Heart right ventricle (tissue), 16 donors: ENCODE data around the gene UROS. TPM values are rescaled to one million over a fixed set of nuclear protein-coding genes. Genes with fewer than 3 reads are reported as not detected.

ENCODE experiments used
- ATAC-seq, 8 donors: fragments of 200-7000 bp; cut with Tn5 transposase; one replicate each; pipeline ENCODE4 v1.9.1; 2020; ENCODE audit warnings: mild to moderate bottlenecking in 8 of 8, moderate library complexity in 8 of 8, moderate number of reproducible peaks in 1 of 8
- DNase-seq, 2 donors: peaks; one replicate each; pipeline ENCODE4 v3.0.0-alpha.2; 2020
- H3K27ac ChIP-seq, 10 donors: fragments of 200-600 bp; sonication (generic) in 2 of 10; one replicate each; pipeline versions ENCODE4 v1.5.0 to v1.8.0; 2020 to 2022; ENCODE audit warnings: mild to moderate bottlenecking in 3 of 10
- H3K27me3 ChIP-seq, 7 donors: fragments of 200-600 bp; one replicate each; pipeline ENCODE4 v1.8.0; 2021 to 2022; ENCODE audit warnings: mild to moderate bottlenecking in 2 of 7
- H3K36me3 ChIP-seq, 9 donors: fragments of 200-600 bp; sonication (generic) in 1 of 9; one replicate each; pipeline versions ENCODE4 v1.5.0 to v1.8.0; 2020 to 2022; ENCODE audit warnings: mild to moderate bottlenecking in 2 of 9
- H3K4me1 ChIP-seq, 9 donors: fragments of 200-600 bp; sonication (generic) in 1 of 9; one replicate each; pipeline versions ENCODE4 v1.5.0 to v1.8.0; 2020 to 2022; ENCODE audit warnings: mild to moderate bottlenecking in 4 of 9
- H3K4me3 ChIP-seq, 10 donors: fragments of 200-600 bp; sonication (generic) in 2 of 10; one replicate each; pipeline versions ENCODE4 v1.5.0 to v1.8.0; 2020 to 2022; ENCODE audit warnings: mild to moderate bottlenecking in 7 of 10, moderate library complexity in 2 of 10
- H3K9me3 ChIP-seq, 11 donors: fragments of 200-600 bp in 10 of 11; sonication (generic) in 2 of 11; one replicate each; pipeline versions ENCODE4 v1.5.0 to v1.8.0; 2013 to 2022; ENCODE audit warnings: mild to moderate bottlenecking in 2 of 11, control low read depth in 1 of 11, moderate library complexity in 1 of 11
- WGBS, 2 donors: extraction: QIAGEN DNeasy Blood & Tissue Kit; methylation state at CpG; one replicate each; pipeline ENCODE4 v1.1.7; 2013; ENCODE audit warnings: inconsistent platforms in 1 of 2; 5-methylcytosine and 5-hydroxymethylcytosine counted together
- intact Hi-C, 10 donors: fragments of 100-400 bp; cut with DNase I; formaldehyde crosslinking; loops; one replicate each; pipeline versions ENCODE4 v1.11.1 to v1.14.2; 2022
- polyA plus RNA-seq, 2 donors: library from polyadenylated mRNA; stranded (reverse); fragments of 200-250 nt; gene quantifications; one replicate each; pipeline ENCODE4 v1.2.3, GENCODE V29; 2013
- total RNA-seq, 10 donors: library from RNA; stranded (reverse); fragmentation: NEBNext Ultra II Directional in 3 of 10; extraction: Animal tissue kit (Norgen Biotek cat#: 25700) in 3 of 10; gene quantifications; one replicate each; pipeline versions ENCODE4 v1.2.1 to v1.2.4, GENCODE V29; 2021 to 2023
- TF ChIP-seq, protein P1 (sequence below), 9 donors: fragments of 200-600 bp; sonication (generic) in 2 of 9; IDR thresholded peaks; one replicate each; pipeline versions ENCODE4 v1.5.0 to v1.8.0; 2021 to 2022; ENCODE audit warnings: antibody characterized with exemption in 9 of 9, mild to moderate bottlenecking in 5 of 9, moderate library complexity in 1 of 9
- donor health status: Arrhythmogenic right ventricular cardiomyopathy.
- donor health status: ischemic (EF 13 %, LVEDD 7.1; RV severe dilation, severe dysfunction).
- donor health status: healthy with polysubstance abuse.
- donor health status: DM: no; HTN: yes; CAD: no.
- donor health status: DM: no; HTN: no; CAD: no.
- donor health status: ischemic (EF 25% LVEDD 6.9; RV normal size, moderate dysfunction).
- donor health status: ischemic (EF 25% LVEDD 5.7; RV mildly dilated, moderate dysfunction).
- donor health status: healthy.
- donor health status: DM: yes; HTN: yes; CAD: no.
- donor health status: Ischemic cardiomyopathy.
- donor health status: ischemic (EF 35%, LVEDD 5.7; RV mildly dilated, moderate dysfunction).
- donor health status: nonischemic (EF 11% LVEDD 7.7; RV severe dilation, severe dysfunction).
- donor health status: DM: yes; HTN: yes; CAD: no.
- donor health status: PGD.
- donor health status: ischemic (EF 29% LVEDD 5.4; RV normal size, mild dysfunction).
- donor health status: nonischemic (EF 23%, LVEDD 6.1; RV moderate dilation, normal function).

The UROS gene
- total and polyA plus RNA-seq, 12 donors, result 42.5 to 84.3 (median 70.8) TPM

DNA sequence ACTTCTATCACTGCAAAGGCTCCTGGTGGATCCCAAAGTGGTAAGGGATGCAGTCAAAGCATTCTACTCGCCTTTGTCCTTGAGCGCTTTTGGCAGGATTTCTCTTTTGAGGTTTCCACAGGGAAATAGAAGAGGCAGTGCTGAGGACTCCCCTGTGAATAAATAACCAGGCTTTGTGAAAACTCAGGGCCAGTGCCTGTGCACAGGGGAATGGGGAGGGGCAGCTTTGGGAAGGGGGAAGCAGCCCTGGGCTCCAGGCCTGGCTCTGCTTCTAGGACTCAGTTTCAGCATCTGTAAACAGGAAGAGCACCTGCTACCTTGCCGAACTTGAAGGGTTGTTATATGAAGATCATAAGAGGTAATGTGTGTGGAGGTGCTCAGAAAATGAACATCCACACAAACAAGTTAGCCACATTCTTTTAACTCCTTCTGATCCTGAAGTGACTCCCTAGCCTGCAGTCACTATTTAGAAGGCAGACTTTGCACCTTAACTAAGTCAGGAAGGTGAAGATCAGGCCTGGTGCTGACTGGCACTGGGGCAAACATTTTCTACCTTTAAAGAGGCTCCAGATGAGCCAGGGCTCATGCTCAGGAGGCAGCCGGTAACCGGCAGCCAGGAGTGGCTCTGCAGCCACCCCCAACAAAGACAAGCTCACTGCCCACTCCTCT lies 24.9 kb downstream of the UROS start:
- Histone ChIP-seq H3K27me3 (no peaks in the 10 kb centered on the region), H3K4me3 (no peak overlapping the region), H3K27ac (no peak overlapping the region), H3K9me3 (no peaks in the 10 kb centered on the region), H3K4me1 (peaks cover 0 to 17% (median 0%) of the 10 kb centered on the region in 9 donors), H3K36me3 (peaks cover 0 to 94% (median 8%) of the 10 kb centered on the region in 9 donors)
- WGBS, 2 donors, result 53 to 59% methylated on average over 5 of the region's 5 CpGs
- TF ChIP-seq, protein P1, sequence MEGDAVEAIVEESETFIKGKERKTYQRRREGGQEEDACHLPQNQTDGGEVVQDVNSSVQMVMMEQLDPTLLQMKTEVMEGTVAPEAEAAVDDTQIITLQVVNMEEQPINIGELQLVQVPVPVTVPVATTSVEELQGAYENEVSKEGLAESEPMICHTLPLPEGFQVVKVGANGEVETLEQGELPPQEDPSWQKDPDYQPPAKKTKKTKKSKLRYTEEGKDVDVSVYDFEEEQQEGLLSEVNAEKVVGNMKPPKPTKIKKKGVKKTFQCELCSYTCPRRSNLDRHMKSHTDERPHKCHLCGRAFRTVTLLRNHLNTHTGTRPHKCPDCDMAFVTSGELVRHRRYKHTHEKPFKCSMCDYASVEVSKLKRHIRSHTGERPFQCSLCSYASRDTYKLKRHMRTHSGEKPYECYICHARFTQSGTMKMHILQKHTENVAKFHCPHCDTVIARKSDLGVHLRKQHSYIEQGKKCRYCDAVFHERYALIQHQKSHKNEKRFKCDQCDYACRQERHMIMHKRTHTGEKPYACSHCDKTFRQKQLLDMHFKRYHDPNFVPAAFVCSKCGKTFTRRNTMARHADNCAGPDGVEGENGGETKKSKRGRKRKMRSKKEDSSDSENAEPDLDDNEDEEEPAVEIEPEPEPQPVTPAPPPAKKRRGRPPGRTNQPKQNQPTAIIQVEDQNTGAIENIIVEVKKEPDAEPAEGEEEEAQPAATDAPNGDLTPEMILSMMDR (IDR thresholded peaks at IDR 0.05), result no peak
- no peak for DNase-seq
- ATAC-seq, result no peak
- intact Hi-C loops, result loop anchor here in 1 of 10 donors (5.0 kb wide), 1 partner anchor 916 kb away; no protein-coding TSS in a partner anchor

DNA sequence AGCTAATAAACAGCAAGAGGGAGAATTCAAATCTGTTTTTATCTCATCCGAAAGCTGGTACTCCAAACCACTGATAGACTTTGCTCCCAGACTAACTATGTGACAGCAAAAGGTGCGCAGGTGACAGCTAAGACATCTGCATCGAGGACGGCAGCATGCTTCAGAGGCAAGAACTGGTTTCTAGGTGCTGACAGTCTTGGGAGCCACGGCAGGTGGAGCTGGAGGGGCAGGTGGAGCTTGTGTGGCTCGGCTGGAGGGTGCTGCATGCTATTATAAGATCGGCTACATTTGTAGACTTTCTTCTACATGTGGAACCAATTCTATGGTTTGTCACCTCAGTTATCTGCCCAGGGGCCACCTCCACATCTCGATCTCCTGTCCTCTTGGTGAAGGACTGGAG lies 25.6 kb downstream of the UROS start:
- H3K36me3 ChIP-seq, result peaks cover 0 to 94% (median 14%) of the 10 kb centered on the region in 9 donors
- no peak for DNase-seq
- intact Hi-C loops, result loop anchor here in 1 of 10 donors (5.0 kb wide), 1 partner anchor 915 kb away; no protein-coding TSS in a partner anchor
- H3K9me3 ChIP-seq, result no peaks in the 10 kb centered on the region
- TF ChIP-seq, protein P1 (IDR thresholded peaks at IDR 0.05), result no peak
- WGBS, 2 donors, result 94 to 96% methylated on average over 8 of the region's 8 CpGs
- no peak overlapping the region for H3K4me3 ChIP-seq
- no peak overlapping the region for H3K27ac ChIP-seq
- H3K27me3 ChIP-seq, result no peaks in the 10 kb centered on the region
- peaks cover 0 to 17% (median 0%) of the 10 kb centered on the region in 9 donors for H3K4me1 ChIP-seq
- no peak for ATAC-seq

DNA sequence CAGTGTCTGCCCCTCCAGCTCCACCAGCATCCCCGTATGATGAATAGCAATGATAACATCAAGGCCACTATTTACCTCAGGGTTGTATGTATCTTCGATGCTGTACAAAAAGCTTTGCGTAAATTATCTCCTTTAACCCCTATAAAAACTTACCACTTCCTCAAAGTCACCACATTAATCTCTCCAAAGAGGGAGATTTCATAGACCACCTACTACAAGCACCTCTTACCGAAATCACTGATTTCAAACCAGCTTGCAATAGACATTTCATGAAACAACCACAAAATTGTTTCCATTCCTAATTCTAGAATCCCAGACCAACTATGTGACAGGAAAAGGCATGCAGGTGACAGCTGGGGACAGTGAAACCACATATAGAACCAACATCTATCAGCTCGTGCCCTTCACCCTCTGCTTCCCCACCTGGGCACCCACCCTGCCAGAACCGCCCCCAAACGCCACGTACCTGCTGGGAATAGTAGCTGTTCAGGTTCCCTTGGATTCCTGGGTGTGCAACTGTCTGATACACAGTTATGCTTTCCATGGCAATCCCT lies 27.3 kb downstream of the UROS start:
- Histone ChIP-seq H3K9me3 (no peaks in the 10 kb centered on the region), H3K27ac (peak overlapping the region in 3 of 10 donors; percentile 9 to 56 (median 33)), H3K4me3 (no peak overlapping the region), H3K36me3 (peaks cover 0 to 91% (median 25%) of the 10 kb centered on the region in 9 donors), H3K4me1 (peaks cover 0 to 17% (median 0%) of the 10 kb centered on the region in 9 donors), H3K27me3 (no peaks in the 10 kb centered on the region)
- ATAC-seq (no peak), DNase-seq (no peak)
- TF ChIP-seq, protein P1 (IDR thresholded peaks at IDR 0.05), result no peak
- WGBS, 2 donors, result 82 to 83% methylated on average over 8 of the region's 8 CpGs
- intact Hi-C loops, result loop anchor here in 1 of 10 donors (5.0 kb wide), 1 partner anchor 913 kb away; no protein-coding TSS in a partner anchor

DNA sequence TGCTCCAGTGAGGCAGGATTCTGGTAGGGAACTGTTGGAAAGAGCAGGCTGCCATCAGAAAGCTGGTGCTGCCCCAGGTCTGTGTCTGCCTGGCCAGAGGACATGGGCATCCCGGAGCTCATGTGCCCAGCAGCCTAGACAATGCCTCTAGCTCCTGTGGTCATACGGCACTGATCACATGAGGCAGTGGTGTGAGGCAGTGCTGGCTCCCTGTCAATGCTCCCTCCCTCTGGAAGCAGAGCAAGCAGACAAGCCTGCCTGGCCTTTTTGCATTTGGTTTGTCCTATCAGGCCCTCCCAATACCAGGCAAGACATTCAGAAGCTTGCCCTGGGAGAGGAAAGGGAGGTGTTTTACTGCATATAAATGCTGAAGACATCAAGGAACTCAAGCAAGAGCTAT lies 27.9 kb downstream of the UROS start:
- no peaks in the 10 kb centered on the region for H3K27me3 ChIP-seq
- H3K27ac ChIP-seq, result peak overlapping the region in 3 of 10 donors; percentile 9 to 56 (median 33)
- ATAC-seq (peak; percentile 63 to 94 (median 83)), DNase-seq (peak in 1 of 2 donors; percentile 50)
- peaks cover 0 to 88% (median 25%) of the 10 kb centered on the region in 9 donors for H3K36me3 ChIP-seq
- peaks cover 0 to 17% (median 0%) of the 10 kb centered on the region in 9 donors for H3K4me1 ChIP-seq
- 44 to 65% methylated on average over 2 of the region's 2 CpGs for WGBS, 2 donors
- H3K4me3 ChIP-seq, result no peak overlapping the region
- intact Hi-C loops, result loop anchor here in 1 of 10 donors (5.0 kb wide), 1 partner anchor 913 kb away; no protein-coding TSS in a partner anchor
- no peaks in the 10 kb centered on the region for H3K9me3 ChIP-seq
- TF ChIP-seq, protein P1 (IDR thresholded peaks at IDR 0.05), result no peak
